HFFc6 (cell line): ENCODE measurements around the gene NKX2-3. TPM values are rescaled to one million over a fixed set of nuclear protein-coding genes. Genes with fewer than 3 reads are reported as not detected.

ENCODE experiments used
- DNase-seq: peaks from one replicate; pipeline ENCODE4 v3.0.0-alpha.2; 2018
- H3K27ac Mint-ChIP-seq: 2 replicates; pipeline ENCODE4 v1.8.0; 2020; ENCODE audit warnings: mild to moderate bottlenecking, mixed read lengths
- H3K27me3 Mint-ChIP-seq: 2 replicates; pipeline ENCODE4 v1.8.0; 2021; ENCODE audit warnings: mild to moderate bottlenecking, moderate library complexity, mixed read lengths; ENCODE audit not compliant: insufficient read depth
- H3K36me3 Mint-ChIP-seq: 2 replicates; pipeline ENCODE4 v1.8.0; 2021; ENCODE audit warnings: low read depth, mixed read lengths
- H3K4me1 Mint-ChIP-seq: 2 replicates; pipeline ENCODE4 v1.8.0; 2020; ENCODE audit warnings: low read depth, mixed read lengths
- H3K4me3 Mint-ChIP-seq: 2 replicates; pipeline ENCODE4 v1.8.0; 2020; ENCODE audit warnings: mild to moderate bottlenecking, moderate library complexity, mixed read lengths
- H3K9me3 Mint-ChIP-seq: 2 replicates; pipeline ENCODE4 v1.8.0; 2020; ENCODE audit warnings: mild to moderate bottlenecking, mixed read lengths
- CTCF ChIP-seq: fragments of 200-600 bp; sonication (generic); IDR thresholded peaks from 2 replicates; pipeline ENCODE4 v1.5.0; 2021; ENCODE audit warnings: antibody characterized with exemption, mild to moderate bottlenecking
- total RNA-seq, 6 experiments: library from RNA; stranded (reverse); fragmentation: NEBNext Ultra II Directional; extraction: Animal tissue kit (Norgen Biotek cat#: 25700); gene quantifications; 2 replicates in 1 of 6; 3 replicates in 5 of 6; pipeline ENCODE4 v1.2.3, GENCODE V29; 2021

NKX2-3 gene
- total RNA-seq, 6 experiments from 2014 or later, result not detected

GRCh38 chr10:99527526-99528493, 4.9 kb upstream of the NKX2-3 start:
- H3K27me3 Mint-ChIP-seq, result peaks cover 88% of the 10 kb centered on the region
- TF ChIP-seq CTCF, result no peak
- H3K4me1 Mint-ChIP-seq, result peaks cover 16% of the 10 kb centered on the region
- H3K36me3 Mint-ChIP-seq, result peaks cover 14% of the 10 kb centered on the region
- H3K9me3 Mint-ChIP-seq, result peaks cover 4% of the 10 kb centered on the region; the same call in 1 of the 2 replicates
- no peak overlapping the region for H3K27ac Mint-ChIP-seq
- DNase-seq, result no peak
- H3K4me3 Mint-ChIP-seq, result no peak overlapping the region

GRCh38 chr10:99528494-99529441, 4.0 kb upstream of the NKX2-3 start:
- Mint-ChIP-seq H3K4me3 (no peak overlapping the region), H3K36me3 (peaks cover 14% of the 10 kb centered on the region), H3K27me3 (peaks cover 89% of the 10 kb centered on the region), H3K4me1 (peaks cover 14% of the 10 kb centered on the region), H3K9me3 (peaks cover 4% of the 10 kb centered on the region; the same call in 1 of the 2 replicates), H3K27ac (no peak overlapping the region)
- no peak for TF ChIP-seq CTCF
- DNase-seq, result no peak

- no peak overlapping the region for H3K4me3 Mint-ChIP-seq
- H3K27ac Mint-ChIP-seq, result no peak overlapping the region
- no peak for DNase-seq
- H3K9me3 Mint-ChIP-seq, result peaks cover 4% of the 10 kb centered on the region; the same call in 1 of the 2 replicates
- H3K27me3 Mint-ChIP-seq, result peaks cover 91% of the 10 kb centered on the region
- peaks cover 14% of the 10 kb centered on the region for H3K36me3 Mint-ChIP-seq
- no peak for TF ChIP-seq CTCF
- H3K4me1 Mint-ChIP-seq, result peaks cover 17% of the 10 kb centered on the region; the same call in 1 of the 2 replicates
Observed at GRCh38 chr10:99529591-99530107, 3.1 kb upstream of the NKX2-3 start.

- peaks cover 91% of the 10 kb centered on the region for H3K27me3 Mint-ChIP-seq
- peaks cover 19% of the 10 kb centered on the region; the same call in 1 of the 2 replicates for H3K4me1 Mint-ChIP-seq
- H3K9me3 Mint-ChIP-seq, result peaks cover 4% of the 10 kb centered on the region; the same call in 1 of the 2 replicates
- no peak overlapping the region for H3K4me3 Mint-ChIP-seq
- TF ChIP-seq CTCF, result no peak
- no peak overlapping the region for H3K27ac Mint-ChIP-seq
- DNase-seq, result no peak
- peaks cover 14% of the 10 kb centered on the region for H3K36me3 Mint-ChIP-seq
Observed at GRCh38 chr10:99530108-99531025, 2.4 kb upstream of the NKX2-3 start.
